H1 (cell line): ENCODE measurements around the gene CFAP92. TPM values are rescaled to one million over a fixed set of nuclear protein-coding genes. Genes with fewer than 3 reads are reported as not detected.

Source experiments
- CTCF ChIA-PET: fragments of 300-600 bp; sonication (Branson Sonifier 250); formaldehyde crosslinking; loops from one replicate; lab custom pipeline; 2021; ENCODE audit not compliant: partially characterized antibody; lab: Charles Lee
- POLR2A ChIA-PET: fragments of 300-600 bp; sonication (Branson Sonifier 250); formaldehyde crosslinking; loops from one replicate; lab custom pipeline; 2021; ENCODE audit warnings: inconsistent platforms; ENCODE audit not compliant: partially characterized antibody; lab: Charles Lee
- DNase-seq, 2 experiments: peaks; one replicate each; pipeline versions ENCODE4 v3.0.0 to v3.0.0-alpha.2; 2010 to 2022; ENCODE audit warnings: low spot score in 2 of 2, low read depth in 1 of 2, mixed read lengths in 1 of 2
- FAIRE-seq: peaks from 2 replicates; lab custom pipeline; 2011; peaks lifted over from hg19 to GRCh38; lab: Jason Lieb, UNC
- H2AFZ ChIP-seq: 2 replicates; pipeline ENCODE4 v1.8.1; 2012; ENCODE audit warnings: low read length, inconsistent platforms
- H2AK5ac ChIP-seq: 2 replicates; pipeline ENCODE4 v1.6.1; 2013; ENCODE audit warnings: low read depth, low read length
- H2BK120ac ChIP-seq: replicated peaks from 2 replicates; pipeline ENCODE3; 2013; ENCODE audit warnings: low read depth, low read length, inconsistent platforms
- H2BK12ac ChIP-seq: 2 replicates; pipeline ENCODE4 v1.6.1; 2013; ENCODE audit warnings: low read depth, low read length
- H2BK15ac ChIP-seq: 2 replicates; pipeline ENCODE4 v1.6.1; 2013; ENCODE audit warnings: low read length
- H2BK20ac ChIP-seq: 2 replicates; pipeline ENCODE4 v1.6.1; 2013; ENCODE audit warnings: low read length
- H2BK5ac ChIP-seq: 2 replicates; pipeline ENCODE4 v1.6.1; 2013; ENCODE audit warnings: low read depth, low read length
- H3K14ac ChIP-seq: 2 replicates; pipeline ENCODE4 v1.6.1; 2013; ENCODE audit warnings: inconsistent platforms; ENCODE audit not compliant: insufficient read length
- H3K18ac ChIP-seq: 2 replicates; pipeline ENCODE4 v1.6.1; 2013; ENCODE audit warnings: low read length; ENCODE audit errors: extremely low read depth
- H3K23ac ChIP-seq: 2 replicates; pipeline ENCODE4 v1.6.1; 2013; ENCODE audit warnings: inconsistent platforms; ENCODE audit not compliant: insufficient read length
- H3K23me2 ChIP-seq: 2 replicates; pipeline ENCODE4 v1.6.1; 2013; ENCODE audit warnings: low read depth, low read length
- H3K27ac ChIP-seq: 2 replicates; pipeline ENCODE4 v1.6.1; 2011; ENCODE audit warnings: low read depth, low read length, inconsistent platforms
- H3K27me3 ChIP-seq, 4 experiments: replicated peaks in 1 of 4; 1 replicate in 1 of 4; 2 replicates in 3 of 4; pipeline versions ENCODE4 v1.6.1 to v1.8.1; 2011 to 2013; ENCODE audit warnings: low read length in 3 of 4, mild to moderate bottlenecking in 3 of 4, inconsistent platforms in 2 of 4, mixed read lengths in 2 of 4, moderate library complexity in 1 of 4; ENCODE audit not compliant: control insufficient read depth in 3 of 4, insufficient read depth in 3 of 4; ENCODE audit errors: extremely low read depth in 1 of 4
- H3K36me3 ChIP-seq, 4 experiments: 2 replicates each; pipeline versions ENCODE4 v1.6.1 to v1.8.1; 2011 to 2013; ENCODE audit warnings: mild to moderate bottlenecking in 4 of 4, low read length in 3 of 4, moderate library complexity in 2 of 4, control low read depth in 1 of 4, inconsistent platforms in 1 of 4; ENCODE audit not compliant: insufficient read depth in 4 of 4, control insufficient read depth in 2 of 4
- H3K4ac ChIP-seq: replicated peaks from 2 replicates; pipeline ENCODE3; 2013; ENCODE audit warnings: low read length, low read depth, mixed read lengths, inconsistent platforms; ENCODE audit not compliant: insufficient read length
- H3K4me1 ChIP-seq, 4 experiments: replicated peaks in 1 of 4; 1 replicate in 1 of 4; 2 replicates in 3 of 4; pipeline versions ENCODE4 v1.6.1 to v1.8.1; 2011 to 2013; ENCODE audit warnings: low read length in 3 of 4, inconsistent platforms in 2 of 4, mixed read lengths in 1 of 4; ENCODE audit not compliant: insufficient read depth in 4 of 4, control insufficient read depth in 3 of 4
- H3K4me2 ChIP-seq, 2 experiments: 2 replicates each; pipeline versions ENCODE4 v1.6.1 to v1.8.1; 2011 to 2013; ENCODE audit warnings: low read depth in 2 of 2, low read length in 2 of 2, control low read depth in 1 of 2, inconsistent platforms in 1 of 2, mild to moderate bottlenecking in 1 of 2; ENCODE audit not compliant: insufficient read depth in 1 of 2
- H3K4me3 ChIP-seq, 4 experiments: fragments of 200-600, 300-600 bp in 1 of 4; sonication (generic), shearing (Covaris generic), sonication (Bioruptor Twin) in 1 of 4; 2 replicates each; pipeline versions ENCODE4 v1.5.1 to v1.8.1; 2011 to 2016; ENCODE audit warnings: low read length in 4 of 4, low read depth in 3 of 4, control low read depth in 2 of 4, inconsistent platforms in 2 of 4, mild to moderate bottlenecking in 2 of 4, mixed read lengths in 1 of 4, moderate library complexity in 1 of 4; ENCODE audit not compliant: insufficient read depth in 2 of 4; ENCODE audit errors: extremely low read depth in 1 of 4
- H3K56ac ChIP-seq: replicated peaks from 2 replicates; pipeline ENCODE3; 2013; ENCODE audit warnings: low read depth, mild to moderate bottlenecking, mixed read lengths, low read length, inconsistent platforms; ENCODE audit not compliant: insufficient read length
- H3K79me1 ChIP-seq: 2 replicates; pipeline ENCODE4 v1.6.1; 2013; ENCODE audit warnings: low read depth, low read length, control low read depth
- H3K79me2 ChIP-seq, 2 experiments: 2 replicates each; pipeline versions ENCODE4 v1.6.1 to v1.8.1; 2012 to 2013; ENCODE audit warnings: low read length in 2 of 2, mild to moderate bottlenecking in 2 of 2, inconsistent platforms in 1 of 2; ENCODE audit not compliant: insufficient read depth in 2 of 2, control insufficient read depth in 1 of 2
- H3K9ac ChIP-seq, 4 experiments: replicated peaks in 1 of 4; 1 replicate in 1 of 4; 2 replicates in 3 of 4; pipeline versions ENCODE4 v1.6.1 to v1.8.1; 2011 to 2013; ENCODE audit warnings: low read depth in 3 of 4, low read length in 3 of 4, control low read depth in 2 of 4, mild to moderate bottlenecking in 2 of 4, moderate library complexity in 2 of 4, inconsistent platforms in 1 of 4; ENCODE audit errors: extremely low read depth in 1 of 4
- H3K9me3 ChIP-seq, 2 experiments: 2 replicates each; pipeline versions ENCODE4 v1.6.1 to v1.8.1; 2012 to 2013; ENCODE audit warnings: mild to moderate bottlenecking in 2 of 2, moderate library complexity in 2 of 2, control low read depth in 1 of 2, inconsistent platforms in 1 of 2, low read depth in 1 of 2, low read length in 1 of 2, mixed read lengths in 1 of 2; ENCODE audit not compliant: insufficient read depth in 2 of 2
- H4K20me1 ChIP-seq, 2 experiments: replicated peaks in 1 of 2; 2 replicates each; pipeline versions ENCODE3 to v1.8.1; 2011 to 2013; ENCODE audit warnings: inconsistent platforms in 2 of 2, low read length in 2 of 2, mild to moderate bottlenecking in 1 of 2; ENCODE audit not compliant: insufficient read depth in 2 of 2, control insufficient read depth in 1 of 2
- H4K5ac ChIP-seq: 2 replicates; pipeline ENCODE4 v1.6.1; 2013; ENCODE audit warnings: low read length, low read depth, mixed read lengths, inconsistent platforms; ENCODE audit not compliant: insufficient read length
- H4K8ac ChIP-seq: 2 replicates; pipeline ENCODE4 v1.8.0; 2013; ENCODE audit warnings: mild to moderate bottlenecking, moderate library complexity, low read length, inconsistent platforms; ENCODE audit not compliant: insufficient read depth; ENCODE audit errors: extremely low read depth
- H4K91ac ChIP-seq: replicated peaks from 2 replicates; pipeline ENCODE3; 2013; ENCODE audit warnings: low read length, mixed read lengths, inconsistent platforms; ENCODE audit not compliant: insufficient read length
- RAD21 ChIP-seq, 2 experiments: IDR thresholded peaks in 1 of 2; conservative IDR thresholded peaks in 1 of 2; 2 replicates each; pipeline ENCODE4 v1.6.1; 2011; ENCODE audit warnings: low read depth in 2 of 2, low read length in 2 of 2, improper control_type of control experiment in 1 of 2, inconsistent platforms in 1 of 2, mild to moderate bottlenecking in 1 of 2, moderate library complexity in 1 of 2
- RXRA ChIP-seq: IDR thresholded peaks from 2 replicates; pipeline ENCODE4 v1.6.1; 2011; ENCODE audit warnings: low read depth, mild to moderate bottlenecking, low read length, moderate library complexity; ENCODE audit not compliant: insufficient read depth
- WGBS, 2 experiments: shearing (Covaris generic) in 1 of 2; methylation state at CpG; one replicate each; pipeline versions ENCODE4 v1.1.6 to v1.1.7; 2013 to 2015; ENCODE audit warnings: low lambda C conversion rate in 2 of 2, mixed read lengths in 2 of 2, inconsistent platforms in 1 of 2, low coverage in 1 of 2, missing lambda C conversion rate in 1 of 2; ENCODE audit not compliant: insufficient replicate concordance in 2 of 2, insufficient coverage in 1 of 2, insufficient read length in 1 of 2; ENCODE audit errors: extremely low coverage in 1 of 2, missing lambda C conversion rate in 1 of 2; 5-methylcytosine and 5-hydroxymethylcytosine counted together
- polyA plus RNA-seq, 7 experiments: library from polyadenylated mRNA; depleted of rRNA in 3 of 7; stranded (reverse) in 5 of 7; unstranded in 2 of 7; fragments of >200 nt in 5 of 7; fragments of 200-250 nt in 2 of 7; gene quantifications; 1 replicate in 5 of 7; 2 replicates in 1 of 7; 4 replicates in 1 of 7; pipeline versions ENCODE4 v1.2.1 to v1.2.3, GENCODE V29; 2011 to 2013; ENCODE audit warnings: missing spikeins in 2 of 7, mixed read lengths in 2 of 7
- total RNA-seq: library from RNA; stranded (reverse); fragmentation: NEBNext Ultra II Directional; extraction: Animal tissue kit (Norgen Biotek cat#: 25700); gene quantifications from 2 replicates; pipeline ENCODE4 v1.2.1, GENCODE V29; 2021
- TF ChIP-seq, protein P1 (sequence below), 3 experiments: IDR thresholded peaks; 1 replicate in 2 of 3; 2 replicates in 1 of 3; pipeline versions ENCODE4 v1.5.1 to v1.6.1; 2011; ENCODE audit warnings: low read length in 3 of 3, mild to moderate bottlenecking in 3 of 3, inconsistent platforms in 2 of 3, low read depth in 1 of 3, moderate library complexity in 1 of 3; ENCODE audit not compliant: insufficient read depth in 1 of 3; ENCODE audit errors: control extremely low read depth in 1 of 3

Gene CFAP92
- total and polyA plus RNA-seq, 2 of the 8 experiments (the other 6 are each of a cell fraction or from before 2014, with no cell fraction given), result 0.77 to 2.0 TPM

- Histone ChIP-seq H4K20me1 (no peaks in the 10 kb centered on the region), H2BK5ac (no peak overlapping the region), H3K18ac (no peak overlapping the region), H3K23ac (no peak overlapping the region), H3K27me3 (no peaks in the 10 kb centered on the region), H3K36me3 (no peaks in the 10 kb centered on the region), H3K9ac (no peak overlapping the region), H3K27ac (no peak overlapping the region), H3K23me2 (no peaks in the 10 kb centered on the region), H4K5ac (no peak overlapping the region), H4K8ac (no peak overlapping the region), H2BK12ac (no peak overlapping the region), H3K14ac (no peak overlapping the region), H3K79me1 (no peaks in the 10 kb centered on the region), H2BK15ac (no peak overlapping the region), H2BK120ac (no peak overlapping the region), H2AK5ac (no peak overlapping the region), H3K4me1 (no peaks in the 10 kb centered on the region), H3K4ac (no peak overlapping the region), H3K79me2 (no peaks in the 10 kb centered on the region), H3K4me2 (no peak overlapping the region), H2AFZ (no peak overlapping the region), H3K9me3 (peaks cover 5 to 10% of the 10 kb centered on the region in 2 experiments; a peak in 2 of 4 replicates), H3K56ac (no peak overlapping the region), H2BK20ac (no peak overlapping the region), H3K4me3 (no peak overlapping the region), H4K91ac (no peak overlapping the region)
- DNase-seq (peak in 1 of 2 experiments; percentile 27), FAIRE-seq (no peak)
- ChIA-PET CTCF (interaction anchor here (0.8 to 1.4 kb wide), 3 partner anchors 14 to 104 kb away, joined by 3 to 11 read pairs (median 3); no protein-coding TSS in a partner anchor), POLR2A (no interaction called here)
- WGBS, 2 experiments, result 76% methylated on average over 15 of the region's 15 CpGs; no CpG with 5 or more reads in 1 of the 2 experiments
- TF ChIP-seq, protein P1, sequence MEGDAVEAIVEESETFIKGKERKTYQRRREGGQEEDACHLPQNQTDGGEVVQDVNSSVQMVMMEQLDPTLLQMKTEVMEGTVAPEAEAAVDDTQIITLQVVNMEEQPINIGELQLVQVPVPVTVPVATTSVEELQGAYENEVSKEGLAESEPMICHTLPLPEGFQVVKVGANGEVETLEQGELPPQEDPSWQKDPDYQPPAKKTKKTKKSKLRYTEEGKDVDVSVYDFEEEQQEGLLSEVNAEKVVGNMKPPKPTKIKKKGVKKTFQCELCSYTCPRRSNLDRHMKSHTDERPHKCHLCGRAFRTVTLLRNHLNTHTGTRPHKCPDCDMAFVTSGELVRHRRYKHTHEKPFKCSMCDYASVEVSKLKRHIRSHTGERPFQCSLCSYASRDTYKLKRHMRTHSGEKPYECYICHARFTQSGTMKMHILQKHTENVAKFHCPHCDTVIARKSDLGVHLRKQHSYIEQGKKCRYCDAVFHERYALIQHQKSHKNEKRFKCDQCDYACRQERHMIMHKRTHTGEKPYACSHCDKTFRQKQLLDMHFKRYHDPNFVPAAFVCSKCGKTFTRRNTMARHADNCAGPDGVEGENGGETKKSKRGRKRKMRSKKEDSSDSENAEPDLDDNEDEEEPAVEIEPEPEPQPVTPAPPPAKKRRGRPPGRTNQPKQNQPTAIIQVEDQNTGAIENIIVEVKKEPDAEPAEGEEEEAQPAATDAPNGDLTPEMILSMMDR (IDR thresholded peaks at IDR 0.05; ENCODE audit: control extremely low read depth in 1 of 3, insufficient read depth in 1 of 3, low read depth in 1 of 3, low read length in 3 of 3), result peak in 2 of 3 experiments; percentile 23 to 28; a peak in 2 of 4 replicates
- TF ChIP-seq RXRA, result no peak
- TF ChIP-seq RAD21 (IDR thresholded peaks at IDR 0.05 in 1 of 2, conservative IDR thresholded peaks at IDR 0.05 in 1 of 2; ENCODE audit: low read depth in 2 of 2, low read length in 2 of 2), result peak; percentile 38 to 54
Observed at GRCh38 chr3:128950223-128950938, 43.5 kb downstream of the CFAP92 start.
